AG09319 (cell line): ENCODE data around the gene IGF1R.

Experiments
- DNase-seq: peaks from one replicate; pipeline ENCODE4 v3.0.0-alpha.2; 2010; ENCODE audit warnings: low read depth; ENCODE audit errors: extremely low read depth
- TF ChIP-seq, protein P1 (sequence below): IDR thresholded peaks from 2 replicates; pipeline ENCODE4 v1.5.1; 2011; ENCODE audit warnings: low read depth, mild to moderate bottlenecking, inconsistent platforms, low read length, moderate library complexity

Gene IGF1R

DNA sequence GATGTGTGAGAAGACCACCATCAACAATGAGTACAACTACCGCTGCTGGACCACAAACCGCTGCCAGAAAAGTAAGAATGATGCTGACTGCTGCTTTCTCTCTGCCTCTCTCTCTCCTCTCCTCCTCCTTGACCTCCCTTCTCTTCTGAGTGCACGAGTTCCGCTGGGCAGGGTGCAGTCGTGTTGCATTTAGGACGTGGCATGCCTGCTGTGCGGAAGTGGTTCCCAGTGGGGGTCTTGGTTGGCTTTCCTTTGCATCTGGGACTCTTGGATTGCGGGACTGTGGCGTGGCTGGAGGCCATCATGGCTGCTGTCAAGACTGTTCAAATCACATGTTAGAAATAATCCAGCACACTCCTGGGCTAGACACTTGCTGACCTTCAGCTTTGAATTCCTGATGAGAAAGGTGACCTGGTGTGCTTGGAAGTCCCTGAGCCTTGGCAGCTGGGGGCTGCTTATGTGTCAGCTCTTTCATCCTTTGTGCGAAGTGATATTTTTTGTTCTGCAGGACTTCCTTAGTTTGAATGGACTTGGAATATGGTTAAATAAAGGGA is 59.8 kb downstream of the IGF1R start:
- no peak for DNase-seq
- TF ChIP-seq, protein P1, sequence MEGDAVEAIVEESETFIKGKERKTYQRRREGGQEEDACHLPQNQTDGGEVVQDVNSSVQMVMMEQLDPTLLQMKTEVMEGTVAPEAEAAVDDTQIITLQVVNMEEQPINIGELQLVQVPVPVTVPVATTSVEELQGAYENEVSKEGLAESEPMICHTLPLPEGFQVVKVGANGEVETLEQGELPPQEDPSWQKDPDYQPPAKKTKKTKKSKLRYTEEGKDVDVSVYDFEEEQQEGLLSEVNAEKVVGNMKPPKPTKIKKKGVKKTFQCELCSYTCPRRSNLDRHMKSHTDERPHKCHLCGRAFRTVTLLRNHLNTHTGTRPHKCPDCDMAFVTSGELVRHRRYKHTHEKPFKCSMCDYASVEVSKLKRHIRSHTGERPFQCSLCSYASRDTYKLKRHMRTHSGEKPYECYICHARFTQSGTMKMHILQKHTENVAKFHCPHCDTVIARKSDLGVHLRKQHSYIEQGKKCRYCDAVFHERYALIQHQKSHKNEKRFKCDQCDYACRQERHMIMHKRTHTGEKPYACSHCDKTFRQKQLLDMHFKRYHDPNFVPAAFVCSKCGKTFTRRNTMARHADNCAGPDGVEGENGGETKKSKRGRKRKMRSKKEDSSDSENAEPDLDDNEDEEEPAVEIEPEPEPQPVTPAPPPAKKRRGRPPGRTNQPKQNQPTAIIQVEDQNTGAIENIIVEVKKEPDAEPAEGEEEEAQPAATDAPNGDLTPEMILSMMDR: no peak

DNA sequence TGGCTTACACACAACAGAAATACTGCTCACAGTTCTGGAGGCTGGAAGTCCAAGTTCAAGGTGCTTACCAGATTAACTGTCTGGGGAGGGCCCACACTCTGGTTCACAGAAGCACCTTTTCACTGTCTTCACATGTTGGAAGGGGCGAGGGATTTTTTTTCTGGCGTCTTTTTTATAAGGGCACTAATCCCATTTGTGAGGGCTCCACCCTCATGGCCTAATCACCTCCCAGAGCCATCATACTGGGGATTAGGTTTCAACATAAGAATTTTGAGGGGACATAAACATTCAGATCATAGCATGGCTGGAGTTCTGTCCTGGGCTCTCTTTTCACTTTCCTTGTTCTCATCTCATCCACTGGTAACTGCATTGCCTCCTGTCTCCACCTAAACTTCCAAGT is 63.5 kb downstream of the IGF1R start:
- no peak for DNase-seq
- TF ChIP-seq, protein P1: no peak

DNA sequence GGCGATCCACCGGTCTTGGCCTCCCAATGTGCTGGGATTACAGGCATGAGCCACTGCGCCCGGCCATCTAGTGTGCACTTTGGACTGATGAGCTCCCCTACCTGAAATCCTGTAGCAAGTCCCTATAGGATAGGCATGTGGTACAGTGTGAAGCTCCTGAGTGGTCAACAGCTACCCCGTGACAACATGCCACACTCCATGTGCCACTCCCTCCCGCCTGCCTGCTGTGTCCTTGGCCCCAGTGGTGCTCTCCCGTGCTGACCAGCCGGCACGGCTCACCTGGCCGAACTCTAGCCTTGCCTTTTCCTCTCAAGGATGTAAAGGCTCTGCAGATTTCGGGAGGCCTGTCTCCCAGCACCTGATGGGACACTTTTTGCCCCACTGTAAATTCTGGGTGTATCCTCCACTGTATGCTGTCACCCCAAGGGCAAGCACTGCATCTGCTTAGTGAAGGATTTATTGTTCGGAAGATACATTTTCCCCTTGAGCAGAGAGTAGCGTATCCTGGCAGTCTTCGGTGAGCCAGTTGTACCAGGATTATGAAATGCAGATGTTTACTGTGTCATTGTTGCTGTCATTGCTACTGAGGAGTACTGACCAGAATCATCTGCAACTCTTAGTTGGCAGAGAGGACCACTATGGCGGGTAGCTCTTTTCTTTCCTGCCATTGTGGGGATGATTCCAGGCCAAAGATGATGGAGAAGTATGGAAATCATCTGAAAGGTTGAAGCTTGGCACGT is 64.7 kb downstream of the IGF1R start:
- TF ChIP-seq, protein P1: no peak
- DNase-seq: no peak

DNA sequence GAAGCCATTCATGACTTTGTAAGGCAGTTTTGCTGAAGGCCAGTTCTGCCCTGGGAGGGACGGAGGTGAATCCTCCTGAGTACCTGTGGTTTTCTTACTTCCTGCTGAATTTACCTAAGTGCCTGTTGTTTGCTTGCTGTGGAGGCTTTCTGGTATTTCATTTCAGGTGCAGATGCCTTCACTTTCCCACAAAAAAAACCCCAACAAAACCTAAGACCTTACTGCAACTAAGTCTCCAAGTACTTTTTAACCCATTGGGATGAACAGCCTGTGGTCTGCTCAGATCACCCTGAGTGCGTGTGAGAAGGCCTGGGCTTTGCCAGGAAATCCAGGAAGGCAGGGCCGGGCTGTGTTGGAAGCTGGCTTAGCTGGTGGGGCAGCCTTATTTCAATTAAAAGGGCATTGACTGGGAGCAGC is 65.3 kb downstream of the IGF1R start:
- TF ChIP-seq, protein P1: no peak
- DNase-seq: peak; percentile 35

DNA sequence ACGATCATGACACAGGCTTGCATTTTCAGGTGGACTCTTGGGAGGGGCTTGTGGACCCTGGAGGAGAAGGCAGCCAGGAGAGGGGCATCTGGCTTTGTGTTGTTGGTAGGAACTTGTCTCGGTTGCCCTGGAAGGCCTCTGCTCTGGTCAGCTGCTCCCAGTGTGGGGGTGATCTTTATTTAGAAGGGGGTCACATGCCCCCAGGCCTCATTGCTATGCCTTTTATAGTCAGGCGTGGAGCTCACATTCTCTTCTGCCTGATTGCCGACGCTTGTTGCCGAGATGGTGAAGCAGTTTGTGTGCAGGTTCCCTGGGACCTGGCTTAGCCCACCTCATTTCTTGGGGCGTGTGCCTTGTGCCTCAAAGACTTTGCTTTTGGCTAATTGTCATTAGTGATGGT is 66.6 kb downstream of the IGF1R start:
- TF ChIP-seq, protein P1: no peak
- no peak for DNase-seq

DNA sequence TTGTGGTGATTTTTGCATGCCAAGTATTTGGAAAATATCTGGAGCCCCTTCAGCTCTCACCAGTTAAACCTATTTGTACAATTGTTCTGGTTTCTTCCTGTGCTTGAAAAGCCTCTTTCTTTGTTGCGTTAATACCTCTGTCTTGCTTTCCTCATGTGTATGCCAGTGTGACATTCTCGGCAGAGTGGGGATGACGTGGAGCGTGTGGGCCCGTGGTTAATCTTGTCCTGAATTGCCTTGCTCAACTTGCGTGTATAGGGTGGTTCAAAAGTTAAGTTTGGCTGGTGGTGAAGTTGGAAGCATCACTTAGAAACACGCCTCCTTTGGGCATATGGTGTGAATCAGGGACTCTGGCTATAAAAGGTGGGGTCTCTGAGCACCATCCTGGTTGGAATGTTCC is 67.1 kb downstream of the IGF1R start:
- TF ChIP-seq, protein P1: no peak
- DNase-seq: peak; percentile 8

DNA sequence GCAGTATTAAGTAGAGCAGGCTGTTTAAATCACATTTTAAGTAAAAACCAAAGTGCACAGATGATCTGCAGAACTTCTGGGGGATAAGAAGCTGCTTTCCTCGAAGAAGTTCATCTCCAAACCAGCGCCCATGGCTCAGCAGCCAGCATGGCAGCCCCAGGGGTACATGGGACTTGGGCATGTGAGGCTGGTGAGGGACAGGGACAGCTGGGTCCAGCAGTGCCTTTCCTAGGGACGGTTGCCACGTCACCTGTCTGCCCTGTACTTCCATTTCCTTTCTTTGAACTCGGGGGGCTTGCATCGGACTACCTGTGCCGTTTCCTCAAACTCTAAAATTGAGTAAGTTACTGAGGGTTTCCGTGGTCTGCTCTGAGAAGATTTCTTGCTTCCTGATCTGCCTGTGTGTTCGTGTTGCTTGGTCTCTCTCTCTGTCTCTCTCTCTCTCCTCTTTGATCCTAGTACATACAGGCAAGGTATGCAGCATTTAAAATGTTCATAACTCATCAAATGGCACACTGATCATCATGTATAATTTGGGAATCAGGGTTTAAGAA is 67.6 kb downstream of the IGF1R start:
- DNase-seq: no peak
- TF ChIP-seq, protein P1: no peak
